H1 (cell line): ENCODE results near the gene ANP32D. TPM values are rescaled to one million over a fixed set of nuclear protein-coding genes. Genes with fewer than 3 reads are reported as not detected.

Experiments
- RAD21 ChIP-seq, 2 experiments: IDR thresholded peaks in 1 of 2; conservative IDR thresholded peaks in 1 of 2; 2 replicates each; pipeline ENCODE4 v1.6.1; 2011; ENCODE audit warnings: low read depth in 2 of 2, low read length in 2 of 2, improper control_type of control experiment in 1 of 2, inconsistent platforms in 1 of 2, mild to moderate bottlenecking in 1 of 2, moderate library complexity in 1 of 2
- SIX5 ChIP-seq: IDR thresholded peaks from 2 replicates; pipeline ENCODE4 v1.6.1; 2011; ENCODE audit warnings: mild to moderate bottlenecking, low read depth, low read length
- SRF ChIP-seq: IDR thresholded peaks from 2 replicates; pipeline ENCODE4 v1.6.1; 2011; ENCODE audit warnings: mild to moderate bottlenecking, low read depth, low read length, moderate library complexity
- SUZ12 ChIP-seq: fragments of 200-600 bp; sonication (generic); IDR thresholded peaks from 2 replicates; pipeline ENCODE4 v1.6.1; 2012; ENCODE audit warnings: mild to moderate bottlenecking, inconsistent platforms, low read length, moderate library complexity, mixed read lengths
- polyA plus RNA-seq, 7 experiments: library from polyadenylated mRNA; depleted of rRNA in 3 of 7; stranded (reverse) in 5 of 7; unstranded in 2 of 7; fragments of >200 nt in 5 of 7; fragments of 200-250 nt in 2 of 7; gene quantifications; 1 replicate in 5 of 7; 2 replicates in 1 of 7; 4 replicates in 1 of 7; pipeline versions ENCODE4 v1.2.1 to v1.2.3, GENCODE V29; 2011 to 2013; ENCODE audit warnings: missing spikeins in 2 of 7, mixed read lengths in 2 of 7
- total RNA-seq: library from RNA; stranded (reverse); fragmentation: NEBNext Ultra II Directional; extraction: Animal tissue kit (Norgen Biotek cat#: 25700); gene quantifications from 2 replicates; pipeline ENCODE4 v1.2.1, GENCODE V29; 2021

ANP32D gene
- total and polyA plus RNA-seq, 2 of the 8 experiments (the other 6 are each of a cell fraction or from before 2014, with no cell fraction given), result not detected

DNA sequence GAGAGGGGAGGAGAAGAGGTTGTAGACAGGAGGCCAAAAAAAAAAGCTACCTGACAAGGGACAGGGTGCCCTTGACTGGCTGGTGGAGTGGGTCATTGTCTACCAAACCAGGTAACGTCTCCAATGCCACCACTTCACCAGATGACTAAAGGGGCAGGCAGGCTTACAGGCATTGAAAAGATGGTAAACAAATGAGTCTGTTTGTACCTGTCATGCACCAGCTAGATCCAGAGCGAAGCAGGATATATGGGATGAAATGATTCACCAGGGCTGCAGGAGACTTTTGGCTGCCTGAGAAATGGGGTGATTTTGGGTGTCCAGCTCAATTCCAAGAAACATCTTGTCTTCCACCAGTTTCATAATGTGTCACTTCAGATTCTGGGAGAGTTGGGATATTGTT lies 13.9 kb downstream of the ANP32D start (continued):
- TF ChIP-seq SIX5 (no peak), RAD21 (IDR thresholded peaks at IDR 0.05 in 1 of 2, conservative IDR thresholded peaks at IDR 0.05 in 1 of 2; ENCODE audit: low read depth in 2 of 2, low read length in 2 of 2) (no peak), SRF (no peak), SUZ12 (no peak)
